Gastroesophageal sphincter (tissue), 4 donors: Measurements from ENCODE around the gene PUM1. TPM values are rescaled to one million over a fixed set of nuclear protein-coding genes. Genes with fewer than 3 reads are reported as not detected.
A peak's percentile ranks its signal among the peaks of the same experiment; 100 is the strongest.

ENCODE experiments used
- ATAC-seq: fragments of 150-250 bp; one replicate; pipeline ENCODE4 v1.9.1; 2016; ENCODE audit warnings: mild to moderate bottlenecking, moderate library complexity
- H3K27ac ChIP-seq, 4 donors: fragments of 200-600 bp; sonication (generic) in 3 of 4; 1 replicate in 3 of 4; 2 replicates in 1 of 4; pipeline ENCODE4 v1.5.1; 2016 to 2019
- H3K27me3 ChIP-seq: fragments of 200-600 bp; sonication (generic); one replicate; pipeline ENCODE4 v1.5.1; 2019
- H3K36me3 ChIP-seq, 2 donors: fragments of 200-600 bp; sonication (generic); one replicate each; pipeline ENCODE4 v1.5.1; 2019; ENCODE audit warnings: control low read depth in 1 of 2
- H3K4me1 ChIP-seq, 3 donors: fragments of 200-600 bp; sonication (generic); 1 replicate in 2 of 3; 2 replicates in 1 of 3; pipeline ENCODE4 v1.5.1; 2016 to 2019; ENCODE audit warnings: control low read depth in 2 of 3
- H3K4me3 ChIP-seq, 2 donors: fragments of 200-600 bp; sonication (generic); one replicate each; pipeline ENCODE4 v1.5.1; 2019; ENCODE audit warnings: mild to moderate bottlenecking in 1 of 2, moderate library complexity in 1 of 2
- H3K9me3 ChIP-seq, 3 donors: fragments of 200-600 bp; sonication (generic); one replicate each; pipeline ENCODE4 v1.5.1; 2017 to 2019; ENCODE audit warnings: control low read depth in 2 of 3
- CTCF ChIP-seq, 4 experiments: fragments of 200-600 bp in 2 of 4; fragments of 450-650 bp in 2 of 4; sonication (generic) in 1 of 4; IDR thresholded peaks; one replicate each; pipeline ENCODE4 v1.5.1; 2017 to 2019; ENCODE audit warnings: antibody characterized with exemption in 4 of 4, mild to moderate bottlenecking in 2 of 4, moderate library complexity in 2 of 4
- EP300 ChIP-seq: sonication (generic); formaldehyde crosslinking; IDR thresholded peaks from one replicate; pipeline ENCODE4 v1.6.1; 2017; ENCODE audit warnings: antibody characterized with exemption, mild to moderate bottlenecking
- POLR2A ChIP-seq, 2 donors: fragments of 450-650 bp; IDR thresholded peaks; one replicate each; pipeline ENCODE4 v1.6.1; 2017; ENCODE audit warnings: antibody characterized with exemption in 2 of 2, mild to moderate bottlenecking in 2 of 2, moderate library complexity in 1 of 2
- POLR2AphosphoS5 ChIP-seq: sonication (generic); formaldehyde crosslinking; IDR thresholded peaks from one replicate; pipeline ENCODE4 v1.6.1; 2017; ENCODE audit warnings: antibody characterized with exemption
- WGBS, 2 donors: methylation state at CpG; one replicate each; pipeline ENCODE4 v1.1.5; 2018; ENCODE audit warnings: low coverage in 1 of 2; 5-methylcytosine and 5-hydroxymethylcytosine counted together
- total RNA-seq, 4 donors: library from RNA; depleted of rRNA; stranded (reverse); fragments of >200 nt; gene quantifications; one replicate each; pipeline ENCODE4 v1.1.0, GENCODE V29; 2016

The PUM1 gene, protein sequence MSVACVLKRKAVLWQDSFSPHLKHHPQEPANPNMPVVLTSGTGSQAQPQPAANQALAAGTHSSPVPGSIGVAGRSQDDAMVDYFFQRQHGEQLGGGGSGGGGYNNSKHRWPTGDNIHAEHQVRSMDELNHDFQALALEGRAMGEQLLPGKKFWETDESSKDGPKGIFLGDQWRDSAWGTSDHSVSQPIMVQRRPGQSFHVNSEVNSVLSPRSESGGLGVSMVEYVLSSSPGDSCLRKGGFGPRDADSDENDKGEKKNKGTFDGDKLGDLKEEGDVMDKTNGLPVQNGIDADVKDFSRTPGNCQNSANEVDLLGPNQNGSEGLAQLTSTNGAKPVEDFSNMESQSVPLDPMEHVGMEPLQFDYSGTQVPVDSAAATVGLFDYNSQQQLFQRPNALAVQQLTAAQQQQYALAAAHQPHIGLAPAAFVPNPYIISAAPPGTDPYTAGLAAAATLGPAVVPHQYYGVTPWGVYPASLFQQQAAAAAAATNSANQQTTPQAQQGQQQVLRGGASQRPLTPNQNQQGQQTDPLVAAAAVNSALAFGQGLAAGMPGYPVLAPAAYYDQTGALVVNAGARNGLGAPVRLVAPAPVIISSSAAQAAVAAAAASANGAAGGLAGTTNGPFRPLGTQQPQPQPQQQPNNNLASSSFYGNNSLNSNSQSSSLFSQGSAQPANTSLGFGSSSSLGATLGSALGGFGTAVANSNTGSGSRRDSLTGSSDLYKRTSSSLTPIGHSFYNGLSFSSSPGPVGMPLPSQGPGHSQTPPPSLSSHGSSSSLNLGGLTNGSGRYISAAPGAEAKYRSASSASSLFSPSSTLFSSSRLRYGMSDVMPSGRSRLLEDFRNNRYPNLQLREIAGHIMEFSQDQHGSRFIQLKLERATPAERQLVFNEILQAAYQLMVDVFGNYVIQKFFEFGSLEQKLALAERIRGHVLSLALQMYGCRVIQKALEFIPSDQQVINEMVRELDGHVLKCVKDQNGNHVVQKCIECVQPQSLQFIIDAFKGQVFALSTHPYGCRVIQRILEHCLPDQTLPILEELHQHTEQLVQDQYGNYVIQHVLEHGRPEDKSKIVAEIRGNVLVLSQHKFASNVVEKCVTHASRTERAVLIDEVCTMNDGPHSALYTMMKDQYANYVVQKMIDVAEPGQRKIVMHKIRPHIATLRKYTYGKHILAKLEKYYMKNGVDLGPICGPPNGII
- total RNA-seq, result 10 to 100 TPM; 83.8 to 90.7 (median 88.4) TPM

GRCh38 chr1:31065310-31066217 is at the start of gene PUM1:
TSS of gene PUM1 (minus strand) at chr1:31065717. CDS start at chr1:31059566, 6,151 bp downstream.
- Histone ChIP-seq H3K9me3 (no peaks in the 10 kb centered on the region), H3K27ac (peak within 1 kb of the TSS; percentile 73 to 97 (median 90)), H3K4me3 (peak within 1 kb of the TSS; percentile 69 to 71), H3K4me1 (peaks cover 0 to 40% (median 16%) of the 10 kb centered on the region in 3 donors), H3K36me3 (no peaks in the 10 kb centered on the region), H3K27me3 (no peaks in the 10 kb centered on the region)
- TF ChIP-seq POLR2A (IDR thresholded peaks at IDR 0.05) (peak; percentile 51 to 57), POLR2AphosphoS5 (peak; percentile 69), EP300 (no peak), CTCF (IDR thresholded peaks at IDR 0.05) (peak in 3 of 4 experiments; percentile 36 to 53 (median 51))
- WGBS, 2 donors, result 1% methylated on average over 13 of the region's 72 CpGs; no CpG with 5 or more reads in 1 of the 2 donors
- ATAC-seq, result peak; percentile 99

DNA sequence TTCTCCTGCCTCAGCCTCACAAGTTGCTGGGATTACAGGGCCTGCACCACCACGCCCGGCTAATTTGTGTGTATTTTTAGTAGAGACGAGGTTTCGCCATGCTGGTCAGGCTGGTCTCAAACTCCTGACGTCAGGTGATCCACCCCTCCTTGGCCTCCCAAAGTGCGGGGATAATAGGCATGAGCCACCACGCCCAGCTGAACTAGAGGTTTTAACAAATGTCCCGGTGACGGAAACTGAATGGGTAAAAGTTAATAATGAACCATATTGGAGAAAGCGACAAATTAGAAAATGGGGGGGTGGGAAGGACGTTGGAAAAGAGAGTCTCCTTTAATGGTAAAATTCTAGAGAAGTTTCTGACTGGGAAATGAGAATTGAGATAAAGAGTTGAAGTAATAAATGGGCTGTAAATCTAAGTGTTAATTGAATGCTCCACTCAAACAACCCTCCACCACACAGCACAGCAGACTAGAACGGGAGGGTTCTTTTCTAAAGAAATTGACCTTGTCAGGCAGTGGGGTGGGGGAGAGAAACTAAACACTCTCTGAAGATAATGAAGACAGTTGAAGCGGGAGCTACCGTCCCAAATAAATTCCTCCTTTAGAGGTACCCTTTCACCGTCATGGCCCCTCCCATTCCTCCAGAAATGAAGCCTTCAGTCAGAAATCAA is 46.9 kb upstream of the PUM1 start:
- Histone ChIP-seq H3K27ac (no peak overlapping the region), H3K27me3 (peaks cover 8% of the 10 kb centered on the region), H3K36me3 (no peaks in the 10 kb centered on the region), H3K4me1 (no peaks in the 10 kb centered on the region), H3K9me3 (no peaks in the 10 kb centered on the region), H3K4me3 (no peak overlapping the region)
- no peak for TF ChIP-seq EP300
- no peak for TF ChIP-seq CTCF (IDR thresholded peaks at IDR 0.05)
- TF ChIP-seq POLR2A (IDR thresholded peaks at IDR 0.05), result no peak
- TF ChIP-seq POLR2AphosphoS5, result no peak
- 54 to 72% methylated on average over 9 to 14 of the region's 15 CpGs for WGBS, 2 donors
- ATAC-seq, result no peak

GRCh38 chr1:31111290-31111951 is 45.9 kb upstream of the PUM1 start:
- H3K4me3 ChIP-seq, result no peak overlapping the region
- 62 to 98% methylated on average over 7 to 8 of the region's 8 CpGs for WGBS, 2 donors
- H3K36me3 ChIP-seq, result no peaks in the 10 kb centered on the region
- H3K4me1 ChIP-seq, result no peaks in the 10 kb centered on the region
- no peak overlapping the region for H3K27ac ChIP-seq
- no peaks in the 10 kb centered on the region for H3K9me3 ChIP-seq
- TF ChIP-seq CTCF (IDR thresholded peaks at IDR 0.05) (no peak), EP300 (no peak)
- no peak for ATAC-seq
- peaks cover 8% of the 10 kb centered on the region for H3K27me3 ChIP-seq
